HG02763 (cell line): ENCODE results near the gene ULK3.

Source experiments
- ATAC-seq: cut with Tn5 transposase; IDR thresholded peaks from one replicate; pipeline ENCODE4 v1.9.1; 2021; ENCODE audit warnings: mild to moderate bottlenecking, moderate library complexity; ENCODE audit not compliant: unreplicated experiment

Gene ULK3

DNA sequence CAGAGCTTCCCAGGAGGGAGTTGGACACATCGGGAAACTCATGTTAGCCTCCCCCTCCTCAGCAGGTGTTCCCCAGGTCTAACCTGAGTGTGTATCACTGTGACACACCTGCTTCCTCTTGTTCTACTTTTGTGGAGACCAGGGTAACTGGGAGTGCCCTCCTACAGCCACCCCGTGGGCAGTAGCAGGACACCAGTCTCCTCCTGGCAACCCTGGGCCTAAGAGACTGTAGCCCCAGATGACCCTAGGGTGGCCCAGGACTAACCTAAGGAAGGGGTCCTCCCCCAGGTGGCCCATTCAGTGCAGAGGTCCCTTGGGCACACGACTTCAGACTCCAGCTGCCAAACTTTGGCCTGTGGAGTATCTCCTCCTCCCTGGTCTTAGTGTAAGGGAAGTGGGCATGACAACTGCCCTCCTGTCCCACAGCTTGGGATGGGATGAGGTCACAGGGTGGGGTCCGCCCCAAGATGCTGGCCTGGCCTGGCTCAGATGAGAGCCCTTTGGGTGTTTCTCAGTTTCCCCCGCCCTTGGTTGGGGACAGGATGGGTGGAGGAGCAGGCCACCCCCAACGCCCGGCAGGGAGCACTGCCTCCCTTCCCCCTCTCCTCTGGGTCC is 56.3 kb downstream of the ULK3 start:
- no peak for ATAC-seq
